Left colon (tissue), 2 donors: Measurements from ENCODE around the gene INVS. TPM values are rescaled to one million over a fixed set of nuclear protein-coding genes. Genes with fewer than 3 reads are reported as not detected.
"Not testable (repeated sequence)": the region's sequence is repeated elsewhere in the genome, so short reads cannot be mapped to it uniquely, and the experiment has no call there.

Experiments used
- ATAC-seq: fragments of 200-7000 bp; cut with Tn5 transposase; one replicate; pipeline ENCODE4 v1.9.1; 2020; ENCODE audit warnings: mild to moderate bottlenecking, moderate library complexity
- DNase-seq, 2 donors: peaks; one replicate each; pipeline ENCODE4 v3.0.0-alpha.2; 2020
- intact Hi-C, 2 donors: fragments of 100-400 bp; cut with DNase I in 1 of 2; cut with micrococcal nuclease in 1 of 2; formaldehyde crosslinking; loops; one replicate each; pipeline versions ENCODE4 v1.11.2 to v1.14.0; 2022; cut with DNase I, micrococcal nuclease
- total RNA-seq, 2 donors: library from RNA; stranded (reverse); fragmentation: NEBNext Ultra II Directional; extraction: Animal tissue kit (Norgen Biotek cat#: 25700); gene quantifications; one replicate each; pipeline ENCODE4 v1.2.1, GENCODE V29; 2021
- donor health status: DM: no; HTN: no; CAD: no.
- donor health status: DM: yes; HTN: yes; CAD: no.

INVS gene
- total RNA-seq, 2 donors from 2014 or later = 10.7 to 14.6 TPM

- DNase-seq = no peak
- no peak for ATAC-seq
- intact Hi-C loops = loop anchor here in 1 of 2 donors (10.0 kb wide), 2 partner anchors 193 to 1033 kb away; no protein-coding TSS in a partner anchor
Observed at GRCh38 chr9:100217536-100217935, 118.5 kb downstream of the INVS start.

DNA sequence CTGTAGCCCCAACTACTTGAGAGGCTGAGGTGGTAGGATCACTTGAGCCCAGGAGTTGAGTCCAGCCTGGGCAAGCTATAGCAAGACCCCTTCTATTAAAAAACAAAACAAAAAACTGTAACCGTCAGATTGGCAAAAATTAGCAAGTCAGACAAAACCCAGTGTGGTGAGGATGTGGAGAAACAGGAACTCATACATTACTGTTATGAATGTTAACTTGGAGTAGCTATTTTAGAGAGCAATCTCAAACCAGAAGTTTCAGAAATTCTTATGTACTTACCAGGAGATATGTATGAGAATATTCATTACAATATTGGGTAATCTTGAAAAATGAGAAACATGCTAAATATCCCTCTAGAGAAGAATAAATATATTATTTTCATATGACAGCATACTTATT is 120.3 kb downstream of the INVS start:
- ATAC-seq (no peak), DNase-seq (no peak)
- intact Hi-C loops = loop anchor here in 1 of 2 donors (10.0 kb wide), 2 partner anchors 195 to 1035 kb away; no protein-coding TSS in a partner anchor

DNA sequence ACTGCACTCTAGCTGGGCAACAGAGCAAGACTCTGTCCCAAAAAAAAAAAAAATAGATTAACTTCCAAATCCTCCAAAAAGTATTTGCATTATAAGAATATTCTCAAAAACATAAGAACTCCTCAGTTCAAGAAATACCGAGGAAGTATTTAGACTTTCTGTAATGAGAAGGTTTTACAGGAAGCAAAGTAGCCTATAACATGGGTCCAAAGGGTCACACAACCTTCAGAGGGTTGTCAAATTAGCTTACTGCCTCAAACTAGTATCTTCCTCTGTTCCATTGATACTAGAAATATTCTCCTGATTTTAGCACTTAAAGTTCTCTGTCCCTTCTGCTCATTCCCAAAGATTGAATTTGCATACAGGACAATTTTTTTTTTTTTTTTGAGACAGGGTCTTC is 121.9 kb downstream of the INVS start:
- ATAC-seq (peak; percentile 91), DNase-seq (no peak)
- intact Hi-C loops = no loop called here

DNA sequence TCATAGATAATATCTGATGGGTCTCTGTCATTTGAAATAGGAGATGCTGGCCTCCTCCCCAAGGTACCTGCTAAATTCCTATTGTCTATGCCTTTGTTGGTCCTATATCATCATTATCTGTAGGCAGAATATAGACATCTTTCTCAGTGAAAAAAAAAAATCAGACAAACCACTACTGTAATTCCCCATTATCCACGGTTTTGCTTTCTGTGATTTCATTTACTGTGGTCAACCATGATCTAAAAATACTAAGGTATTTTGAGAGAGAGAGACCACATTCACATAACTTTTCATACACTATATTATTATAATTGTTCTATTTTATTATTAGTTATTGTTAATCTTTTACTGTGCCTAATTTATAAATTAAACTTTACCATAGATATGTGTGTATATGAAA is 122.5 kb downstream of the INVS start:
- intact Hi-C loops = no loop called here
- DNase-seq = no peak
- no peak for ATAC-seq

DNA sequence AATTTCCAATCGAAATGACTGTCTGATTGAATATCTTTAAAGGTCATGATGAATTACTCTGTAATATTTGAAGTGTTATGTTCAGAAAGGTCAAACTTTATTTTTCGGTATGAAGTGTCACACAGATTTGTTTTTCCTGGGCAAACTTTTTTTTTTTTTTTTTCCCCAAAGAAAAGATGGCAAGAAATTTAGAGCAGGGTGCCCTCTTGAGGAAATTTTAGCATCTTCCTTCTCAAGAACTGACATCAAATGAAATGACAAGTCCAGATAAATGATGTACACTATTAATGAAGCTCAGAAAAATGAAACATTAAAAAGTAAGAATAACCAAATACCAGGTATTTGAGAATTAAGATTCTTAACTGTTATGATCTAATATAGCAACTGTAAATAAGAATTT is 123.6 kb downstream of the INVS start:
- ATAC-seq (no peak), DNase-seq (no peak)
- intact Hi-C loops = no loop called here

GRCh38 chr9:100227636-100228035 is 128.6 kb downstream of the INVS start:
- ATAC-seq (no peak), DNase-seq (no peak)
- intact Hi-C loops = no loop called here

DNA sequence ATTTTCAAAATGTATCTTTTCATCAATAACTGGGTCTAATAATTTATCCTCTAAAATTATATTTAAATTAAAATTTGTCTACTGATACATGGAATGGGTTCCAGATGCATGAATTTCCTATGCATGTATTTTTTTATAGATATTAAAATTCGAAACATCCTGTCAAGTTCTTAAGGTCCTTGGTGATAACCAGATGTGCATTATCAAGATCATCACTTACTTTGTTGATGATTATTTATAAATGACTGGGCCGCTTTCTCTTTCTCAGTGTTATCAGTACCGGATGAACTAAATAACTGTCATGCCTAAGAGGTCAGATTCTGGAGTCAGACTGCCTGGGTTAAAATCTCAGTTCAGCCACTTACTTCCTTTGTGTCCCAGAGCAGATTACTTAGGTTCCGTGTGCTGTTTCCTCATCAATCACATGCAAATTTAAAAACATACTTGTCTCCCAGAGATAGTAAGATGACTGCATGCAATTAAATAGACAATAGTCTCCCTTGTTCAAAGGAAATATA is 129.4 kb downstream of the INVS start:
- ATAC-seq = no peak
- DNase-seq = no peak
- intact Hi-C loops = no loop called here

DNA sequence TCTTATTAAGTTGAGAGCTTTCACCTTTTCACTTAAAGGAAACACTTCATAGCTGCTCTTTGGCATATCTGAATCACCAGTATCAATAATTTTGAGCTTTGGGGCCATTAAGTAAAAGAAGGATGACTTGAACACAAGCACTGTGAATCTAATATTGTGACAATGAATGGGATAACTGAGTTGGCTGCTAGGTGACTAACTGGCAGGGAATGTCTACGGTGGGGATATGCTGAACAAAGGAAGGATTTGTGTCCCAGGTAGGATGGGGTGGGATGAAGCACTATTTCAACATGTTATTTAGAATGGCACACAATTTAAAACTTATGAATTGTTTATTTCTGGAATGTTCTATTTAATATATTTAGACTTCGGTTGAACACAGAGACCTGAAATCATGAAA is 130.1 kb downstream of the INVS start:
- intact Hi-C loops = no loop called here
- DNase-seq (no peak), ATAC-seq (no peak)

DNA sequence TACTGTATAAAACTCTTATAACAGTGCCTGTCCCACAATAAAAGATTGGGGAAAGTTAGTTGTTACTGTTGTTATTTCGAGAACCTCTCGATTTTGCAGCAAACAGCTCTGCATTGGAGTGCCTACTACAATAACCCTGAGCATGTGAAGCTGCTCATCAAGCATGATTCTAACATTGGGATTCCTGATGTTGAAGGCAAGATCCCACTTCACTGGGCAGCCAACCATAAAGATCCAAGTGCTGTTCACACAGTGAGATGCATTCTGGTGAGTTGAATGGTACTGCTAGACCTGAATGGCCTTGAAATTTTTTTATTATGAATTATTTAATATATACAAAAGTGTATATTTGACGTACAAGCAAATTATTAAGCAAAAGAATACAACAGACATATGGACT is 130.5 kb downstream of the INVS start:
- DNase-seq (no peak), ATAC-seq (no peak)

DNA sequence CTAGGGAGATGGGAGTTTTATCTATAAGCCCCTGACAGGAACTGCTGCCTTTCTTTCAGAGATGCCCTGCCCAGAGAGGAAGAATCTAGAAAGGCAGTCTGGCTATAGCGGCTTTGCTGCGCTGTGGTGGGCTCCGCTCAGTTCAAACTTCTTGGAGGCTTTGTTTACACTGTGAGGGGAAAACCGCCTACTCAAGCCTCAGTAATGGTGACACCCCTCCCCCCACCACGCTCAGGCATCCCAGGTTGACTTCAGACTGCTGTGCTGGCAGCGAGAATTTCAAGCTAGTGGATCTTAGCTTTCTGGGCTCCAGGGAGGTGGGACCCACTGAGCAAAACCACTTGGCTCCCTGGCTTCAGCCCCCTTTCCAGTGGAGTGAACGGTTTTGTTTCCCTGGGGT is 137.9 kb downstream of the INVS start:
- ATAC-seq, DNase-seq: not testable (repeated sequence)
- intact Hi-C loops = loop anchor here in 1 of 2 donors (10.0 kb wide), 1 partner anchor 58 kb away; no protein-coding TSS in a partner anchor

More for the DNA sequence above, 130.5 kb downstream of the INVS start:
- intact Hi-C loops = no loop called here

- no peak for ATAC-seq
- DNase-seq = no peak
- intact Hi-C loops = no loop called here
Observed at GRCh38 chr9:100240512-100240911, 141.5 kb downstream of the INVS start.

DNA sequence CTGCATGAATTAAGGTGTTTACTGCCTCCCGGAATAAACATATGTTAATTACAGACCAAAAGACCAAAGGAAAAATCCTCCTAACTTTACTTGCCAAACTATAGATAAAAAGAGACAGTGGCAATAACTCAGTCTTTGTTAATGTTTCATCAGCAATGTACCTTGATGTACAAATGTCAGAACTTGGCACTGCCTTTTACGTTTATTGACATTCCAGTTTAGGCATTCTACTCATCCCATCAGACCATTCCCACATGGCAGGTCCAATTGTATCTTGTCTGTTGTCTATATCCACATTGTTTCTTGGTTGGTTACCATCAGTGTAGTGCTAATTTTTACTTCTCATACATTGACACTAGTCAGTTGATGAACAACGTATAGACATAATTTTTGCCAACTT is 168.2 kb downstream of the INVS start:
- DNase-seq = no peak
- intact Hi-C loops = no loop called here

DNA sequence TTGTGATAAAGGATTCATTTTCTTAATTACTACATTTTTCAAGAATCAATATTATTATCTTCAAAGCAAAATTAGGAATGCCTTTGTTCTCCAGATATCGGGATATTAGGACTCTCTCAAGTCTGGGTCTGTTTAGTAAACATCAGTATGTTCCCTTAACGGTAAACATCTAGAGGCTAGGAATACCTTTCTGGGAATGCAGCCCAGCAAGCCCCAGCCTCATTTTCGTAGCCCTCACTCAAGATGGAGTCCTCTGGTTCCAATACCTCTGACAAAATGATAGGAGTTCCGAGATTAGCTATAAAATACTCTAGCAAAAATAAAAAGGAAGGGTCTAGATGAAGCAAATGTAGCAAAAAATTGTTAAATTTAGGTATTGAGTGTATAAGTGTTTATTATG is 169.2 kb downstream of the INVS start:
- intact Hi-C loops = no loop called here
- no peak for ATAC-seq
- no peak for DNase-seq

More for the DNA sequence above, 168.2 kb downstream of the INVS start:
- ATAC-seq = no peak

DNA sequence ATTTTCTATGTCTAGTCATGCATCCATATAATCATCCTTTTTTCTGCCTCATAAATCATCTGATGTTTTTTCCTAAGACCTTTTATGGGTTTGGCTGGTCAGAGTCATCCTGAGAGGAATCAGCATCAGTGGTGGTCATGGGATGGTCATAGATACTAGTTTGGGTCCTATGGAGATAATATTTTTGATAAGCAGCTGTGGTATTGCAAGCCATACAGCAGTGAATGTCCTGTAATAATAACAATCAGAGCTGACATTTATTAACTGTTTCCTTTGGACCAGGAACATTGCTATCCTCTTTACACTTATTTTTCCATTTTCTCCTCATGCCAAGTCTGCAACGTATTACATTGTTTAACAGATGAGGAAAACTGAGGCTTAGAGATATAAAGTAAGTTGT is 170.6 kb downstream of the INVS start:
- intact Hi-C loops = no loop called here
- DNase-seq (no peak), ATAC-seq (no peak)

DNA sequence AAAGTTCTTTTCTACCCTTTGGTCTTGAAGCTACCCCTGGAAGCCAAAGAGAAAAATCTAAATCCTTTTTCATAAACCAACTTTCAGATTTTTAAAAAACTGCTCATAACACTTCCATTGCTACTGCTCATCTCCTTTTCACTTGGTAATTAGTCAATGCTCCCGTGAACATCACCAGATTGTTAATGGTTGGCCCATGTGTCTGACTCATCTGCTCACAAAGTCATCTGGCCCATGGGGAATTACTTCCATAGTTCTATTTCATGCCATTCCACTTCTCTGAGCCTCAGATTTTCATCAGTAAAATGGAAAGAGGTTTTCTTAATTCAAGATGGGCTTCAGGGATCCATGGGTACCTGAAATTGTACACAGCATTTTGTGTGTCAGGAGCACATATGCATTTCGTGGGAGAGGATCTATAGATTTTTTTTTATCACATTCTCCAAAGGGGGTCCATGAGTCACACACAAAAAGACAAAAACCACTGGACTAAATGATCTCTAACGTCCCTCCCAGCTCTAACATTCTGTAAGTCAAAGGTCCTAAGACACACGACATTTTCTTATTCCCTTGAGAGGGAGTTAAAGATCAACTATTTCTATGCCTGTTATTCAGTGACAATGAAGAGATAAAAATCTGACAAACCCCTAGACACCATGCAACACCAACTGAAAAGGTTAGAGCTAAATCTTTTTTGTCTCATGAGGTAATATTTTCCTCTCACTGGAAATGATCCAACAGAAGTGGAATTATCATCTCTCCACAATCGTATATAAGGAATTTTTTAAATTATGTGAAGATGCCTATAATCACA is 178.3 kb downstream of the INVS start:
- intact Hi-C loops = no loop called here
- ATAC-seq (no peak), DNase-seq (no peak)

GRCh38 chr9:100281066-100281465 is 182.0 kb downstream of the INVS start:
- intact Hi-C loops = no loop called here
- ATAC-seq (no peak), DNase-seq (no peak)

DNA sequence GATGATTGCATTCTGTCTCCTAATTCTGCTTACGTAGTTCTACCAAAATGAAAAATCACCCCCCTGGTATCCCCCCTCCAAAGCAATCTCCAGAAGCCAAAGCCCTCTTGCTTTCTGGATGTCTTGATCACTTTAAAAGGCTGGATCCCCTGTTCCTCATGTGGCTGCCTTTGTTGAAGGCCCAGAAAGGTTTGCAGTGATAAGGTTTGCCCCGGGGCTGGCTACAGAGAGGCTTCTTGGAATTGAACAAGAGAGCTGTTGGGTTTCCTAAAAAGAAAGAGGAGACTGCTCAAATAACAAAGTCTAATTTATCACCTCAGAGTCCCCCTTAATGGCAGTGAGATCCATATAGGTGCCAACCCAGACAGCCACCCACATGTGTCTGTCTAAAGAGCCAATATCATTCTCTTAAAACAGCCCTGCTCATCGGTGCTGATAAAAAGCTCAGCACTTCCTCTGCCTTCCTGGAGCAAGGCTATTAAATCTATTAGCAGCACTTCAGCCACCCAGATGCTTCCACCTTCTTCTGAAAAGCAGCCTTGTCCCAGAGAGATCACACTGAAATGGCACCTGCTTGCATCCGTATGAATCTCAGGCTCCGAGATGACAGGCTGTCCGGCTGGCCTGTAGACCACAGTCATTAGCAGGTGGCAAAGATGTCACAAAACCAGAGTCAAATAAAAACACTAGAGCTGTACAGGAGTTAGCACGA is 182.8 kb downstream of the INVS start:
- ATAC-seq = no peak
- no peak for DNase-seq
- intact Hi-C loops = no loop called here

GRCh38 chr9:100282388-100282719 is 183.3 kb downstream of the INVS start:
- ATAC-seq = no peak
- DNase-seq = no peak
- intact Hi-C loops = no loop called here

DNA sequence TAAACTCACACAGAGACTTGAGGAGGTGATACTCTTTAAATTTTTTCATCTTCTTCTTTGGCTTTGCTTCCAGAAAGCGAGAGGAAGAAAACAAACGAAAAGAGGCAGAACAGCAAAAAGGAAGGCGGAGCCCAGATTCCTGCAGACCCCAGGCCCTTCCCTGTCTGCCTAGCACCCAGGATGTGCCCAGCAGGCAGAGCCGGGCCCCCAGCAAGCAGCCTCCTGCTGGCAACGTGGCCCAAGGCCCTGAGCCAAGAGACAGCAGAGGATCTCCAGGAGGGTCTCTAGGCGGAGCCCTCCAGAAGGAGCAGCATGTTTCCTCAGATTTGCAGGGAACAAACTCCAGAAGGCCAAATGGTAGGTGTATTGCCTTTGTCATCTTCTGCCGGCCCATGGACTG is 185.2 kb downstream of the INVS start:
- DNase-seq (no peak), ATAC-seq (no peak)
- intact Hi-C loops = no loop called here

GRCh38 chr9:100285080-100285479 is 186.0 kb downstream of the INVS start:
- ATAC-seq (no peak), DNase-seq (no peak)
- intact Hi-C loops = no loop called here
